ENCODE data around the gene GDF15.

- TF ChIP-seq CTCF (IDR thresholded peaks at IDR 0.05) (no peak), POLR2A (IDR thresholded peaks at IDR 0.05) (no peak)
Measured at GRCh38 chr19:18433735-18434398, 47.9 kb downstream of the GDF15 start.

All from Peyer's patch (tissue), 4 donors.